Activated CD8-positive, alpha-beta memory T cell treated with anti-CD3 and anti-CD28 coated beads, Interleukin-2, amount 50 U/mL, for 1 hour (primary cell): Measurements from ENCODE around the gene KLHL15.
"Not testable (repeated sequence)": the region's sequence is repeated elsewhere in the genome, so short reads cannot be mapped to it uniquely, and the experiment has no call there.

Experiments used
- DNase-seq: peaks from one replicate; pipeline ENCODE4 v3.0.0-alpha.2; 2020; ENCODE audit errors: extremely low read depth

KLHL15 gene

DNA sequence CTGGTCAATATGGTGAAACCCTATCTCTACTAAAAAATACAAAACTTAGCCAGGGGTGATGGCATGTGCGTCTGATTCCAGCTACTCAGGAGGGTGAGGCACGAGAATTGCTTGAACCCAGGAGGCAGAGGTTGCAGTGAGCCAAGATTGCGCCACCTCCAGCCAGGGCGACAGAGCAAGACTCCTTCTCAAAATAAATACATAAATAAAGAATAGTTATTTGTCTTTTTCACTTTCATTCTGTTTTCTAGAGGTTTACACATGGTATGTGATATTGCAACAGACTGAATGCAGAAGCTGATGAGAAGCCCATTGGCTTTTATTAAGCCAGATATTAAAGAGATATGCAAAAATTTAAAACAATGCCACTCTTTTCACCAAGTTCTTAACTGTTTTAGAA, 8.2 kb downstream of the KLHL15 start:
- no peak for DNase-seq

DNA sequence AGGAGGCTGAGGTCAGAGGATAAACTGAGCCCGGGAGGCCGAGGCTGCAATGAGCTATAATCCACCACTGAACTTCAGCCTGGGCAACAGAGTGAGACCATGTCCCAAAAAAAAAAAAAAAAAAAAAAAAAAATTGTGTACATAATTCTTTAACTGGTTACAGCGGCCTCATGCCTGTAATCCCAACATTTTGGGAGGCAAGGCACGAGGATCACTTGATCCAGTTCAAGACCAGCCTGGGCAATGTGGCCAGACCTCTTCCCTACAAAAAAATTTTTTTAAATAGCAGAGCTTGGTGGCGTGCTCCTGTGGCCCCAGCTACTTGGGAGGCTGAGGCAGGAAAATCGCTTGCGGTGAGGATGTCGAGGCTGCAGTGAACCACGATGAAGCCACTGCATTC, 9.3 kb downstream of the KLHL15 start:
- DNase-seq, result no peak

DNA sequence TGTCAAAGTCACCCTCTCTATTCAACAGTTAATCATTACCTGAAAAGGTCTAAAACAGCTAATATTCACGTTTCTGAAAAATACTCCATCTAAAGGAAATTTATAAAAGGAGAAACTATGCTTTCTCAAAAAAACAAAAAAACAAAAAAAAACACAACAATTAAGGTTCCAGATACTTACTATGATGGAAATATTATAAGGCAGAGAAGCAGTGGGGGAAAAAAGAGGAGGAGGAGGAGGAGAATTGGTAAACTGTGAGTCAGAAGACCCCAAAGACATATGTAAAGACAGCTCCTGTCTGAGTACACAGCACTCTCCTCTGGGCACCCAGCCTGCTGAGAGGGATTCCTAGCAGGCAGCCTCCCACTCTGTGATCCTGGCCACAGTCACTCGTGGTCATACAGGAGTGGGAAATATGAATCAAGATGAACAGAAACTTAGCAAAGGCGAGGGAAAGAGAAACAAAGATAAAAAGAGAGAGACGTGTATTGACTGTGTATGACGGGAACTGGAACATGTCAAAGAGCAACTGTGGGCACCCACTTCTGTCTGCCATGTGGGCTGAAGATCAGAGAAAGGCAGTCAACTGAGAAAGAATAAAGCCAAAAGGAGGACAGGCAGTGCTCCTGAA, 12.5 kb downstream of the KLHL15 start:
- DNase-seq, result no peak

DNA sequence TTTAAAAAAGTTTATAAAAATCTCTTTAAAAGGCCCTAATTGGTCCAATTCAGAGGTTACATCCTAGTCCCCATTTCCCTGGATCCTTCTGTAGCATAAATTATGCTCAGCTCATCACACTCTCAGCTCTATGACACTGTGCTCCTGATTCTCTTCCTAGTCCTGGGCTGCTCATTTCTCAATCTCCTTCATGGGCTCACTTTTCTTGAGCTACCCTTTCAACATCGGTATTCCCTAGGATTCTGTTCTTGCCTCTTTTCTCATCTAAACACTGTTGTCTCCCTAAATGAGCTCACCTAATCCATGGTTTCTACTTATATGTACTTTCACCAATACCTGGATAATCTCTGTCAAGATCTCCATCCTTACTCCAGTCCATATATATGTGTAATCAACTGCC, 14.7 kb downstream of the KLHL15 start:
- no peak for DNase-seq

DNA sequence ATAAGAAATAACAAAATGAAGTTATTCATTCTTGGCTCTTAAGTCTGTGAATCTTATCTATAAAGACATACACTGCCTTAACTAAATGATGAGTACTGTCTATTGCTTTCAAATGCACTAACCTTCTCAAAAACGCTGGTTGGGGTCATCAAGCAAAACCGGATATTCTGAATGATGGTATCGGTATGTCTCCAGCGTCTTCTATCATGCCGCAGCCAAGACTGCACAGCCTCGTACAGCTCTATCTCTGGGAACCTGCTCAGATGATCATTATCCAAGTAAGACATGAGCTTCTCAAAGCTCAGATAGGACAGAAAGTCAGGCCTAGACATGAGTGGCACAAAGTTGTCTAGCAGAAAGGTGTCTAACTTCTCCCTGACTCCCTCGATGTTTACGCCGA, 21.1 kb downstream of the KLHL15 start:
- no peak for DNase-seq

DNA sequence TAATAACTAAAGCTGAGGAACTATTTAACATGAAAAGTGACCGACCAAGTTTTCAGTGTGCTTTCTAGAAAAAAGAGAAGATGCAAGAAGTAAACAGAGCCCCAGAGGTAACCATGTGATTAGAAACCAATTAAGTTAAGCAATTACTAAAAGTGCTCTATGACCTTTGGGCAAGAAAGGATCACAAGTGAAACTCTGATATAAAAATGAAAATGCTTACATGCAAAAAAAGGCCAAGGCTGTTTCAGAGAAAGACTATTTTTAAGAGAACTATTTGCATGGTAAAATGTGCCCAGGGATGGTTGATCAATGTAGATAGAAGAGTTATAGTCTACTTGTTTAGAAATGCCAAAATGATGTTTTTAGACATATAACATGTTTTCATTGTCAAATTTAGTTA, 22.0 kb downstream of the KLHL15 start:
- DNase-seq, result no peak

DNA sequence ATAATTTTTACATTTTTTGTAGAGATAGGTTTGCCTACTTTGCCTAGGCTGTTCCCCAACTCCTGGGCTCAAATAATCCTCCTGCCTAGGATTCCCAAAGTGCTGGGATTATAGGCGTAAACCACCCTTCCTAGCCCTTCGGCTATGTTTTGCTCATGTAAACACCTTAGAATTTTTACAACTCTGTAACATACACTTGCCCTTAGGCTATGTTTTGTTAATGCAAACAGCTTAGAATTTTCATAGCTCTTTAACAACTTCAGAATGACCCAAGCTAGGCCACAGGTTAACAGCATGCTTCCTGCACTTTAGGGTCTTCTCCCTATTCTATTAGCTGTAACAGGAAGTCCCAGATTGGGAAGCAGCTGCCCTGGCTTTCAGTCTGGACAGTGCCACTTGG, 24.2 kb downstream of the KLHL15 start:
- no peak for DNase-seq

DNA sequence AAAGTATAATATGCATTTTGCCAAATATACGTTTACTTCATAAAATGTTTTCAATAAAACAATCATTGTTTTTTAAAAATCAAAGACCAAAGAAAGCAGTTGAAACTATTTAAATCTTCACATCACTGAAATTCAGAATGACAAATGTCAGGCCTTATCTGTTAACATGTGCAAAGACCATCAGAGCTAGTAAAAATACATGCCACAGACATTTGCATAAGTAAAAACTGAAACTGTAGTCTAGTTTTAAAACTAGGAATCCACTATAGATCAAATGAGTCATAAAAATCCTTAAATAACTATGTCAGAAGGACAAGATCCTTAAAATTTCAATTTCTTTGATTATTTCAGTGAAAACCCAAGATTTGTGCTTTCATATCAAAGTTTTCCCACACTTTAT, 24.8 kb downstream of the KLHL15 start:
- DNase-seq, result no peak

DNA sequence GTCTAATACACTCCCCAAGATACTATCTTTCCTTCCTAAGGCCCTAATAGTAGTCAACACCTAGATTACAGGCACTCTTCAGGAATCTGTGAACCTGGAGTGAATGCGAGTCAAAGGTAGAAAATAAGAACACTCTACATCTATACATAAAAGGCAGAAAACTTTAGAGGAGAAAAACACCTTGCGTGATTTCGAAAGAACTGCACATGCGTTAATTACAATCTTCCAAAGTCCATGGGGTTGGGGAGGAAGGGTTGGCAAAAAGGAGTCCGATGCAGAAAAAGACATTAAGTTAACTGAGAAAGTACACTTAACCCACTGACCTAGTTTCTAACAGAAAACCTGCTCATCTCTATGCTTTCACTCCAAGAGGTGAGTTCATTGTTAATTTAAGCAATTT, 27.3 kb downstream of the KLHL15 start:
- DNase-seq, result no peak

DNA sequence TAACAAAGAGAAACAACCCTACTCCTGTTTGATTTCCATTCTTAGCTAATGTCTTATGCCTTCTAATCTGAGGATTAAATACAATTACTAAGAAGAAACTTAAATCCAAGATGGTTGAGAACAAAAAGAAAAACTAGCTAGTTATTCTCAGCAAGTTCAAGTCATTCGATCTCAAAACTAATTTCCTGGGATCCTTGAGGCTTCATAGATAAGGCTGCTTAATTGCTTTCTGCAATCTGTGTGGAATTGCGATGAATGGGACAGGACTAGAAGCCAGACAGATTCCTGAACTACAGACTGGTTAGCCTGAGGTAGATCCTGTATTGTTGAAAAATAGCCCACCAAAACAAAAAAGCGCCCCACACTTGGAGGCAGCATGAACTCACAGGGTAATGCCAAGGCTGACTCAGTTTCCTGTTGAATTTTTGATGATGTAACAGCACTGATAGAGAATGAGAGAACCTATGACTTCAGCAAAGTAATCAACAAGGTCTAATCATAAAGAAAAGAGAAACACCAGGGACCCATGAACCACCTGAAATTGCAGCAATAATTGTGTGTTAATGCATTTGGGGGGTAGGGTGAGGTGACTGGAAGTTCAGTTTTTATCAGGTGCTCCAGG, 33.9 kb downstream of the KLHL15 start:
- DNase-seq, result no peak

DNA sequence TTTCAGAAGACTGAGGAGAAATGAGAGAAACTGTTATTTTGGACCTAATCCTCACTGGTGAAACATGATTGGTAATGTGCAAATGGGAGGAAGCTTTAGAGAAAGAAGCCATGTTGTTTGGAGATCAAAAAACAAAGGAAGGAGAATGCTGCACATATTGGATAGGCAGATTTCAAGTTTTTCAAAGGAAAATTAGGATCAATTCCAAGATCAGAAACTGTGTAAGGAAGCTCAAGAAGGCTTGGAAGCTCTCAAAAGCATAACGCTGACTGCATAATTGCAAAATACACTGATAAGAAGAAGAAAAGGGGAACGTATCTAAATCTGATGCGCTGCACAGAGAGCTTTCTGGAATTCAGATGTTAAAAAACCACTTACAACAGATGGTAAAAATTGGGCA, 34.6 kb downstream of the KLHL15 start:
- DNase-seq, result no peak

DNA sequence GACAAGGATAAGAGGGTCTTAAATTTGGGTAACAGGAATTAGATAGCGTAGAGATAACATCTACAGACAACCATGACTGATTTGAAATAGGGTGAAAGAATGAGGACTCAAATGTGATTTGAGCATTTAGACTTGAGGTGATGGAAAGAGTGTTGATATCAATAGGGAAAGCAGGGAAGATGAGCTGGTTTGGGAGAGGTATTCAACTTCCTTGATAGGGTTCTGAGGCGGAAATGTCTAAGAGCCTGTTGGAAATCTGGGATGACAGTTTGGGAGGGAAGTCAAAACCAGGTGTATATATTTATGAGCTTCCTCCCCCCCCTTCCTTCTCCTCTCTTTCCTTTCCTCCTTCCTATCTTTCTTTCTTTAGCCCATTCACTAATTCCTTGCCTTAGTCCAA, 36.5 kb downstream of the KLHL15 start:
- no peak for DNase-seq

DNA sequence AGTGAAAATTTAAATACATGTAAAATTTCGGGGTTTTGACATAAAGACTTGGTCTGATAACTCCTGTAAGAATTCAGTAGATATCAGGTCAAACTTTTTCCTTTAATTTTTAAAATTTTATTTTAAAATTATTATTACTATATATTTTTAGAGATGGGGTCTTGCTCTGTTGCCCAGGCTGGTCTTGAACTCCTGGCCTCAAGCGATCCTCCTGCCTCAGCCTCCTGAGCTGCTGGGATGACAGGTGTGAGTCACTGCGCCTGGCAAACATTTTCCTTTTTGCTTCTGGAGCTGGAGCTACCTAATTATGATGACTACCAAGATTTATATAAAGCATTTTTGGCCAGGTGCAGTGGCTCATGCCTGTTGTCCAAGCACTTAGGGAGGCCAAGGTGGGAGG, 37.3 kb downstream of the KLHL15 start:
- DNase-seq, result no peak

DNA sequence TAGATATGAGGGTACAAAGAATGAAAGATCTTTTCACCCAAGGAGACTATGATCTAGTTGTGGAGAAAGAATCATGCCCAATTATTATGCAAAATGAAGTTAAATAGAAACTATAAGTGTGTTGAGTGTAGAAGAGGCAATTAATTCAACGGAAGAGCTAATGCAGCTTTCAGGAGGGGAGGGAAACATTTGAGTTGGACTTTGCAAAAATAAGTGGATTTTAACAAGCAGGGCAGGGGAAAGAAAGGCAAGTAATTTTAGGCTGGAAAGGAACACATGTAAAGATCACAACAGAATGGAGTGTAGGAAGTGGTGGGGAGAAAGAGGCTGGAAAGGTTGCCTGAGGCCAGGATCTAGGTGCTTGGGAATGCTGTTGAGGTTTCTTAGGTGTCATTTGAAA, 44.1 kb downstream of the KLHL15 start:
- DNase-seq, result no peak

DNA sequence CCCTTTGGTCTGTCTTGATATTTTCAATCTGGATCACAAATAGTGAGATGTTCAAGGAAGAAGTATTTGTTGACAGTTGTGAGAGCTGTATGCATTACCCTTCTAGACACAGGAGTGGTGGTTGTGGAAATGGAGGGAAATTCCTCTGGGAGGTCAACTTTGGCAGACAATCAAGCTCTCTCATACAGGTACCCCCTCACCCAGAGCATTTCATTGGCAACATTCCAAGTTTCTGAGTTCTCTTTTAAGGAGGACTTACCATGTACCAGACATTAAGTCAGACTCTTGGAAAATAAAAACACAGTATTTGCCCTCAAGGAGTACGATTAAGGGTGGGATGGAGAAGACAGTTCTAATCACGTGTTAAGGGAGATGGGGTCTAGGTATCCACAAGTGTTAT, 45.3 kb downstream of the KLHL15 start:
- no peak for DNase-seq

DNA sequence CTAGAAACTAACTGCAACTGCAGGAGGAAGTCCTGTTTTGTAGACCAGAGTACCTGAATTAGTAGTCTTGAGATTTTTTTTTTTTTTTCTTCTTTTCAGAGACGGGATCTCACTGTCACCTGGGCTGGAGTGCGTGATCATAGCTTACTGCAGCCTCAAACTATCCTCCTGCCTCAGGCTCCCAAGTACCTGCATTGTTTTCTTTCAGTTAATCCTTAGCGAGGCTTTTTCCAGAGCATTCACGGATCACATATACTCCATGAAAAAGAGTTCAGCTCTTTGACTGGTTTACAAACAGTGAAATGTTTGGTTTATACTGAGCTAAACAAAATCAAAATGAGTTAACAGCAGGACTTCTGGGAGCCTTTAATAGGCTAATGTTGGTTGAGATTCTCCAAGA, 45.8 kb downstream of the KLHL15 start:
- DNase-seq, result no peak

DNA sequence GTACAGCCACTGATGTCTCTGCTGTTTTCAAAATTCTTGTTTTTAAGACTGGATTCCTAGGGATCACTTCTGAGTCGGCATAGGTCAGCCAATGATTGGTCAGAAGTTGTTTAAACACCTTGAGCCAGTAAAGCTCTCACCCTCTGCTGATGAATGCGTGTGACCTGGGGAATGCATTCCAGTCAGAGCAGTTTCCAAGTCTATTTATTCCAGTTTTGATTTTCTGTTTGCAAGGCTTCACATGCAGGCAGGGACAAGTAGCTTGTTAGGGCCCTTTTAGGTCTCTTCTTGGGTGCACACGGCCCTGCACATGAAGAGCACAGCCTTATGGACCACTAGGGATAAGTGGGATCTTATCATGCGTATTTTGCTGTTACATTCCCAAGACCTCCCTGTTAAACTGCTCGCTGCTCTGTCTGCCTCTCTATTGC, 47.0 kb downstream of the KLHL15 start:
- no peak for DNase-seq

DNA sequence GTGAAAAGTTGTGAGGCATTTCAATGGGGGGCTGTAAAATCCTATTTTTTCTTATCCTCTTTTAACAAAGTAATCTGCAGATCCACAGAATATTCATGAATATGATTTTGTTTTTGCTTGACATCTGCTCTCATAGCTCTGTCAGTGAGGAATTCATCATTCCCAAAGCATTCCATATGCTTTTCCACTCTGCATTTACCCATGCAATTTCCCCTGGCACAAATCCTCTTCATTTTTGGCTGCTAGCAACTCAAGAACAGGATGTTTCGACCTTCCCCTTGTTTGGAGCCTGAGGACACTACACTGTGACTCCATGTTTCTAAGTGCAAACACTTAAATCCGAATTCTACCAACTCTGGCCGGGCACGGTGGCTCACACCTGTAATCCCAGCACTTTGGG, 48.5 kb downstream of the KLHL15 start:
- no peak for DNase-seq

DNA sequence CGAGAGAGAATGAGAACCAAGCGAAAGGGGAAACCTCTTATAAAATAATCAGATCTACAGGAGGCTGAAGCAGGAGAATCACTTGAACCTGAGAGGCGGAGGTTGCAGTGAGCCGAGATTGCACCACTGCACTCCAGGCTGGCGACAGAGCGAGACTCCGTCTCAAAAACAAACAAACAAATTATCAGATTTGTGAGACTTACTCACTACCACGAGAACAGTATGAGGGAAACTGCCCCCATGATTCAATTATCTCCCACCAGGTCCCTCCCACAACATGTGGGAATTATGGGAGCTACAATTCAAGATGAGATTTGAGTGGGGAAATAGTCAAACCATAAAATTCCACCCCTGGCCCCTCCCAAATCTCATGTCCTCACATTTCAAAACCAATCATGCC, 61.4 kb downstream of the KLHL15 start:
- DNase-seq, result not testable (repeated sequence)

DNA sequence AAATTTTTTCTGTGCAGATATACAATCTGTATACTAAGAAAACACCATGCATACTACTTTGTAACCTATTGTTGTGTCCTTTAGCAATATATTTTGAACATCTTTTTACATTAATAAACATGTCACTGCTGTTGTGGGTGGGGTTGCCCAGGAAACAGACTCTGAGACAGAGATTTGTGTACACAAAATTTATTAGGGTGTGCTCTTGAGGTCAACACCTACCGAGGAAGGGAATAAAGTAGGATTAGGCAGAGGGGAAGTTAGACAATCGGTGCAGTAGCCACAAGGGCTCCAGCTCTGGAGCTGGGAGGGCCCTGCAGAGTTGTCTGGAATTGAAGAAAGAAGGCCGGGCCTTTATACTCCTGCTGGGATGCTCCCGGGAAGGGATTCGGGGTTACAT, 62.8 kb downstream of the KLHL15 start:
- no peak for DNase-seq

DNA sequence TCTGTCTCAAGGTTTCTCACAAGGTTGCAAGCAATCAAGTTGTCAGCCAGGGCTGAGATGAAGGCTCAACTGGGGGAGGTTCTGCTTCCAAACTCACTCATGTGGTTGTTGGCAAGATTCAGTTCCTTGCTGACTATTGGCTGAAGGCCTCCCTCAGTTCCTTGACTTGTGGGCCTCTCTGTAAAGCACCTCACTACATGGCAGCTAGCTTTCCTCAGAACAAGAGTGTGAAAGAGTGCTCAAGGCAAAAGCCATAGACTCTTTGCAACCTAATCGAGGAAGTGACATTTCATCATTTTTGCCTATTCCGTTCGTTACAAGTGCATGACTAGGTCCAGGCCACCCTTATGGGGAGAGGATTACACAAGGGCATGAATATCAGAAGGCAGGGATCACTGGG, 67.2 kb downstream of the KLHL15 start:
- no peak for DNase-seq

DNA sequence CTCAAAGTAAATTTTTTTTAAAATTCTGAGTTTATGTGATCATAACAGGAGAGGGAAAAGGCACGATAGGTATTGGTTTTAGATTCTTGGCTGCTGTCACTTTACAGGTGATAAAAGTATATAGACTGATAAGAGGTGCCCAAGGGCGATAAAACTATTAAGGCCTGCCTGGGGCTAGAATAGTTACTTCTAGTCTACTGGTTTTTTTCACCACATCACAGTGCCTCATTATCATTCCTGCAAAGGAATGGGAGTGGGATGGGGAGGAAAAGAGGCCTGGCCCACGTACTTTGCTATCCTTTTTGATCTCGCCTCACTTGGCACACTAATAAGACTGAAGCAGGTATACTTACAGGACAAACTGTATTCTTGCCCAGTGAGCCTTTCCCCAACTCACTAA, 72.6 kb downstream of the KLHL15 start:
- DNase-seq, result no peak

DNA sequence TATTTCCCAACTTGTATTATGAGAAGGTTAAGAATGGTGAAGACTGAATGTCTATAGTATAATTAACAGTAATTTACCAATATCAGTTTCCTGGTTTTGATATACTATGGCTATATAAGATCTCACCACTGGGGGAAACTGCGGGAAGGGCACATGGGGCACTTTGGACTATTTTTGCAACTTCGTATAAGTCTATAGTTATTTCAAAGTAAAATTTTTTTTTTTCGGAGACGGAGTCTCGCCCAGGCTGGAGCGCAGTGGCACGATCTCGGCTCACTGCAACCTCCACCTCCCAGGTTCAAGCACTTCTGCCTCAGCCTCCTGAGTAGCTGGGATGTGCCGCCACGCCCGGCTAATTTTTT, 73.1 kb downstream of the KLHL15 start:
- DNase-seq, result no peak
